Stimulated activated CD8-positive, alpha-beta memory T cell treated with anti-CD3 and anti-CD28 coated beads, Interleukin-4, amount 100 ng/mL, for 4 hours (primary cell): ENCODE measurements around the gene SERTAD4.

Source experiments
- DNase-seq, 2 donors: peaks; one replicate each; pipeline ENCODE4 v3.0.0-alpha.2; 2020; ENCODE audit warnings: low read depth in 2 of 2, low spot score in 1 of 2

The SERTAD4 gene

GRCh38 chr1:210231846-210232510 is 618 bp upstream of the SERTAD4 start:
- DNase-seq, result no peak

- no peak for DNase-seq
Observed at GRCh38 chr1:210233216-210233494, 559 bp downstream of the SERTAD4 start.

- DNase-seq, result no peak
Observed at GRCh38 chr1:210233495-210234328, 1.1 kb downstream of the SERTAD4 start.

GRCh38 chr1:210234329-210234757 is 1.7 kb downstream of the SERTAD4 start:
- DNase-seq, result no peak

- DNase-seq, result no peak
Observed at GRCh38 chr1:210235363-210236053, 2.9 kb downstream of the SERTAD4 start.

- DNase-seq, result no peak
Observed at GRCh38 chr1:210236386-210236839, 3.8 kb downstream of the SERTAD4 start.

- DNase-seq, result no peak
Observed at GRCh38 chr1:210236840-210237409, 4.3 kb downstream of the SERTAD4 start.

- no peak for DNase-seq
Observed at GRCh38 chr1:210237479-210237878, 4.9 kb downstream of the SERTAD4 start.

GRCh38 chr1:210237981-210238380 is 5.4 kb downstream of the SERTAD4 start:
- no peak for DNase-seq

GRCh38 chr1:210239349-210240111 is 6.9 kb downstream of the SERTAD4 start:
- no peak for DNase-seq

GRCh38 chr1:210241121-210241520 is 8.5 kb downstream of the SERTAD4 start:
- no peak for DNase-seq

- DNase-seq, result no peak
Observed at GRCh38 chr1:210244746-210245367, 12.3 kb downstream of the SERTAD4 start.

GRCh38 chr1:210246447-210246846 is 13.9 kb downstream of the SERTAD4 start:
- no peak for DNase-seq

GRCh38 chr1:210248341-210248740 is 15.7 kb downstream of the SERTAD4 start:
- DNase-seq, result no peak

- DNase-seq, result no peak
Observed at GRCh38 chr1:210250665-210250997, 18.0 kb downstream of the SERTAD4 start.

GRCh38 chr1:210250998-210251679 is 18.5 kb downstream of the SERTAD4 start:
- no peak for DNase-seq

- DNase-seq, result no peak
Observed at GRCh38 chr1:210251680-210252490, 19.3 kb downstream of the SERTAD4 start.

GRCh38 chr1:210252621-210253051 is 20.0 kb downstream of the SERTAD4 start:
- no peak for DNase-seq

GRCh38 chr1:210254298-210254697 is 21.7 kb downstream of the SERTAD4 start:
- no peak for DNase-seq
